Measurements from ENCODE around the gene TARBP2. TPM values are rescaled to one million over a fixed set of nuclear protein-coding genes. Genes with fewer than 3 reads are reported as not detected.

The TARBP2 gene
- total RNA-seq, 1 donor from 2014 or later: 45.3 TPM

GRCh38 chr12:53501615-53502181 is 615 bp downstream of the TARBP2 start:
- Mint-ChIP-seq H3K27me3 (ENCODE audit: unreplicated experiment) (peaks cover 33% of the 10 kb centered on the region), H3K27ac (ENCODE audit: unreplicated experiment) (peak overlapping the region; percentile 95), H3K4me1 (ENCODE audit: unreplicated experiment) (peaks cover 31% of the 10 kb centered on the region), H3K4me3 (ENCODE audit: unreplicated experiment) (peak overlapping the region; percentile 94), H3K36me3 (ENCODE audit: low read depth, unreplicated experiment) (peaks cover 18% of the 10 kb centered on the region), H3K9me3 (ENCODE audit: unreplicated experiment) (no peaks in the 10 kb centered on the region)
- DNase-seq (ENCODE audit: low spot score): no peak
- no peak for TF ChIP-seq CTCF (IDR thresholded peaks at IDR 0.05; ENCODE audit: unreplicated experiment)

- peaks cover 27% of the 10 kb centered on the region for H3K4me1 Mint-ChIP-seq (ENCODE audit: unreplicated experiment)
- peaks cover 30% of the 10 kb centered on the region for H3K27me3 Mint-ChIP-seq (ENCODE audit: unreplicated experiment)
- no peak for DNase-seq (ENCODE audit: low spot score)
- H3K27ac Mint-ChIP-seq (ENCODE audit: unreplicated experiment): peak overlapping the region; percentile 84
- H3K4me3 Mint-ChIP-seq (ENCODE audit: unreplicated experiment): peak overlapping the region; percentile 94
- no peaks in the 10 kb centered on the region for H3K9me3 Mint-ChIP-seq (ENCODE audit: unreplicated experiment)
- peaks cover 18% of the 10 kb centered on the region for H3K36me3 Mint-ChIP-seq (ENCODE audit: low read depth, unreplicated experiment)
- no peak for TF ChIP-seq CTCF (IDR thresholded peaks at IDR 0.05; ENCODE audit: unreplicated experiment)
Measured at GRCh38 chr12:53502331-53502730, 1.2 kb downstream of the TARBP2 start.

GRCh38 chr12:53502983-53503728 is 2.1 kb downstream of the TARBP2 start:
- no peak overlapping the region for H3K27ac Mint-ChIP-seq (ENCODE audit: unreplicated experiment)
- DNase-seq (ENCODE audit: low spot score): no peak
- no peaks in the 10 kb centered on the region for H3K9me3 Mint-ChIP-seq (ENCODE audit: unreplicated experiment)
- H3K4me1 Mint-ChIP-seq (ENCODE audit: unreplicated experiment): peaks cover 25% of the 10 kb centered on the region
- peaks cover 18% of the 10 kb centered on the region for H3K36me3 Mint-ChIP-seq (ENCODE audit: low read depth, unreplicated experiment)
- TF ChIP-seq CTCF (IDR thresholded peaks at IDR 0.05; ENCODE audit: unreplicated experiment): no peak
- H3K4me3 Mint-ChIP-seq (ENCODE audit: unreplicated experiment): peak overlapping the region; percentile 68
- H3K27me3 Mint-ChIP-seq (ENCODE audit: unreplicated experiment): peaks cover 28% of the 10 kb centered on the region

GRCh38 chr12:53504004-53504920 is 3.2 kb downstream of the TARBP2 start:
- peaks cover 23% of the 10 kb centered on the region for H3K4me1 Mint-ChIP-seq (ENCODE audit: unreplicated experiment)
- H3K27me3 Mint-ChIP-seq (ENCODE audit: unreplicated experiment): peaks cover 26% of the 10 kb centered on the region
- H3K36me3 Mint-ChIP-seq (ENCODE audit: low read depth, unreplicated experiment): peaks cover 18% of the 10 kb centered on the region
- TF ChIP-seq CTCF (IDR thresholded peaks at IDR 0.05; ENCODE audit: unreplicated experiment): no peak
- no peak for DNase-seq (ENCODE audit: low spot score)
- peak overlapping the region; percentile 13 for H3K27ac Mint-ChIP-seq (ENCODE audit: unreplicated experiment)
- H3K4me3 Mint-ChIP-seq (ENCODE audit: unreplicated experiment): peak overlapping the region; percentile 56
- H3K9me3 Mint-ChIP-seq (ENCODE audit: unreplicated experiment): no peaks in the 10 kb centered on the region

Data from endothelial cell (in vitro differentiated cells).